T-helper 1 cell treated with Interleukin-12 subunit alpha and Interleukin-12 subunit beta and Interleukin-4 antibody, amounts not matched to agents 30 μg/mL and 1 μg/mL, for 36 hours (primary cell): Measurements from ENCODE around the gene CD5L.

Experiments used
- H3K27ac Mint-ChIP-seq: one replicate; pipeline ENCODE4 v1.8.0; 2021; ENCODE audit warnings: mild to moderate bottlenecking, mixed read lengths
- H3K27me3 Mint-ChIP-seq: one replicate; pipeline ENCODE4 v1.8.0; 2021; ENCODE audit warnings: low read depth, mixed read lengths
- H3K36me3 Mint-ChIP-seq: one replicate; pipeline ENCODE4 v1.8.0; 2021; ENCODE audit warnings: low read depth, mixed read lengths
- H3K4me1 Mint-ChIP-seq: one replicate; pipeline ENCODE4 v1.8.0; 2021; ENCODE audit warnings: low read depth, mixed read lengths
- H3K4me3 Mint-ChIP-seq: one replicate; pipeline ENCODE4 v1.8.0; 2021; ENCODE audit warnings: mild to moderate bottlenecking, moderate library complexity, mixed read lengths
- H3K9me3 Mint-ChIP-seq: one replicate; pipeline ENCODE4 v1.8.0; 2021; ENCODE audit warnings: mixed read lengths

Gene CD5L

GRCh38 chr1:157841708-157842107 lies at the start of gene CD5L:
CD5L (minus strand) TSS chr1:157841808; CDS start chr1:157841701, 107 bp downstream.
- no peaks in the 10 kb centered on the region for H3K4me1 Mint-ChIP-seq
- H3K4me3 Mint-ChIP-seq: no peak within 1 kb of the TSS
- no peaks in the 10 kb centered on the region for H3K27me3 Mint-ChIP-seq
- H3K27ac Mint-ChIP-seq: no peak within 1 kb of the TSS
- no peaks in the 10 kb centered on the region for H3K9me3 Mint-ChIP-seq
- H3K36me3 Mint-ChIP-seq: no peaks in the 10 kb centered on the region

- Mint-ChIP-seq H3K27me3 (no peaks in the 10 kb centered on the region), H3K27ac (no peak overlapping the region), H3K4me1 (no peaks in the 10 kb centered on the region), H3K9me3 (no peaks in the 10 kb centered on the region), H3K36me3 (no peaks in the 10 kb centered on the region), H3K4me3 (no peak overlapping the region)
Observed at GRCh38 chr1:157882580-157882979, 41.0 kb upstream of the CD5L start.

- Mint-ChIP-seq H3K27ac (no peak overlapping the region), H3K27me3 (no peaks in the 10 kb centered on the region), H3K4me3 (no peak overlapping the region), H3K36me3 (no peaks in the 10 kb centered on the region), H3K9me3 (no peaks in the 10 kb centered on the region), H3K4me1 (no peaks in the 10 kb centered on the region)
Observed at GRCh38 chr1:157880621-157881020, 39.0 kb upstream of the CD5L start.

- Mint-ChIP-seq H3K4me3 (no peak overlapping the region), H3K4me1 (no peaks in the 10 kb centered on the region), H3K27ac (no peak overlapping the region), H3K36me3 (no peaks in the 10 kb centered on the region), H3K9me3 (no peaks in the 10 kb centered on the region), H3K27me3 (no peaks in the 10 kb centered on the region)
Observed at GRCh38 chr1:157878059-157878458, 36.5 kb upstream of the CD5L start.

GRCh38 chr1:157870490-157870889 lies 28.9 kb upstream of the CD5L start:
- no peak overlapping the region for H3K27ac Mint-ChIP-seq
- no peak overlapping the region for H3K4me3 Mint-ChIP-seq
- no peaks in the 10 kb centered on the region for H3K9me3 Mint-ChIP-seq
- H3K36me3 Mint-ChIP-seq: no peaks in the 10 kb centered on the region
- no peaks in the 10 kb centered on the region for H3K4me1 Mint-ChIP-seq
- no peaks in the 10 kb centered on the region for H3K27me3 Mint-ChIP-seq

GRCh38 chr1:157868654-157869053 lies 27.0 kb upstream of the CD5L start:
- Mint-ChIP-seq H3K9me3 (no peaks in the 10 kb centered on the region), H3K4me3 (no peak overlapping the region), H3K27ac (no peak overlapping the region), H3K4me1 (no peaks in the 10 kb centered on the region), H3K36me3 (no peaks in the 10 kb centered on the region), H3K27me3 (no peaks in the 10 kb centered on the region)

GRCh38 chr1:157862114-157863070 lies 20.8 kb upstream of the CD5L start:
- Mint-ChIP-seq H3K27ac (no peak overlapping the region), H3K36me3 (no peaks in the 10 kb centered on the region), H3K4me1 (no peaks in the 10 kb centered on the region), H3K27me3 (no peaks in the 10 kb centered on the region), H3K9me3 (no peaks in the 10 kb centered on the region), H3K4me3 (no peak overlapping the region)

- no peaks in the 10 kb centered on the region for H3K27me3 Mint-ChIP-seq
- no peaks in the 10 kb centered on the region for H3K4me1 Mint-ChIP-seq
- no peaks in the 10 kb centered on the region for H3K36me3 Mint-ChIP-seq
- H3K4me3 Mint-ChIP-seq: no peak overlapping the region
- H3K9me3 Mint-ChIP-seq: no peaks in the 10 kb centered on the region
- no peak overlapping the region for H3K27ac Mint-ChIP-seq
Observed at GRCh38 chr1:157856538-157856937, 14.9 kb upstream of the CD5L start.

GRCh38 chr1:157852476-157852875 lies 10.9 kb upstream of the CD5L start:
- H3K27ac Mint-ChIP-seq: no peak overlapping the region
- H3K9me3 Mint-ChIP-seq: no peaks in the 10 kb centered on the region
- no peaks in the 10 kb centered on the region for H3K36me3 Mint-ChIP-seq
- no peaks in the 10 kb centered on the region for H3K27me3 Mint-ChIP-seq
- H3K4me3 Mint-ChIP-seq: no peak overlapping the region
- no peaks in the 10 kb centered on the region for H3K4me1 Mint-ChIP-seq

GRCh38 chr1:157849229-157849875 lies 7.7 kb upstream of the CD5L start:
- H3K36me3 Mint-ChIP-seq: no peaks in the 10 kb centered on the region
- no peak overlapping the region for H3K27ac Mint-ChIP-seq
- H3K4me1 Mint-ChIP-seq: no peaks in the 10 kb centered on the region
- H3K27me3 Mint-ChIP-seq: no peaks in the 10 kb centered on the region
- no peak overlapping the region for H3K4me3 Mint-ChIP-seq
- no peaks in the 10 kb centered on the region for H3K9me3 Mint-ChIP-seq

- Mint-ChIP-seq H3K27ac (no peak overlapping the region), H3K4me3 (no peak overlapping the region), H3K36me3 (no peaks in the 10 kb centered on the region)
Observed at GRCh38 chr1:157844089-157844830, 2.7 kb upstream of the CD5L start.

GRCh38 chr1:157842939-157843338 lies 1.3 kb upstream of the CD5L start:
- no peaks in the 10 kb centered on the region for H3K9me3 Mint-ChIP-seq
- no peaks in the 10 kb centered on the region for H3K27me3 Mint-ChIP-seq
- H3K4me3 Mint-ChIP-seq: no peak overlapping the region
- no peaks in the 10 kb centered on the region for H3K36me3 Mint-ChIP-seq
- H3K4me1 Mint-ChIP-seq: no peaks in the 10 kb centered on the region
- no peak overlapping the region for H3K27ac Mint-ChIP-seq

More at GRCh38 chr1:157844089-157844830, 2.7 kb upstream of the CD5L start:
- no peaks in the 10 kb centered on the region for H3K27me3 Mint-ChIP-seq
- H3K4me1 Mint-ChIP-seq: no peaks in the 10 kb centered on the region
- no peaks in the 10 kb centered on the region for H3K9me3 Mint-ChIP-seq

GRCh38 chr1:157838966-157839365 lies 2.6 kb downstream of the CD5L start:
- Mint-ChIP-seq H3K27me3 (no peaks in the 10 kb centered on the region), H3K4me3 (no peak overlapping the region), H3K9me3 (no peaks in the 10 kb centered on the region), H3K36me3 (no peaks in the 10 kb centered on the region), H3K27ac (no peak overlapping the region), H3K4me1 (no peaks in the 10 kb centered on the region)

GRCh38 chr1:157834430-157834829 lies 7.2 kb downstream of the CD5L start:
- Mint-ChIP-seq H3K27ac (no peak overlapping the region), H3K9me3 (no peaks in the 10 kb centered on the region), H3K27me3 (no peaks in the 10 kb centered on the region), H3K36me3 (no peaks in the 10 kb centered on the region), H3K4me1 (no peaks in the 10 kb centered on the region), H3K4me3 (no peak overlapping the region)
